Bronchial smooth muscle cell (primary cell): ENCODE results near the gene MZF1. TPM values are rescaled to one million over a fixed set of nuclear protein-coding genes. Genes with fewer than 3 reads are reported as not detected.

ENCODE experiments used
- total RNA-seq: library from RNA; depleted of rRNA; stranded (reverse); fragments of >200 nt; gene quantifications from 2 replicates; pipeline ENCODE4 v1.2.1, GENCODE V29; 2014

MZF1 gene
- 12.8 and 19.1 TPM in 2 replicates for total RNA-seq

GRCh38 chr19:58572818-58573657, at the start of gene MZF1:
TSS of gene MZF1 (minus strand) at chr19:58573335. CDS start at chr19:58571389, 1,946 bp downstream.

DNA sequence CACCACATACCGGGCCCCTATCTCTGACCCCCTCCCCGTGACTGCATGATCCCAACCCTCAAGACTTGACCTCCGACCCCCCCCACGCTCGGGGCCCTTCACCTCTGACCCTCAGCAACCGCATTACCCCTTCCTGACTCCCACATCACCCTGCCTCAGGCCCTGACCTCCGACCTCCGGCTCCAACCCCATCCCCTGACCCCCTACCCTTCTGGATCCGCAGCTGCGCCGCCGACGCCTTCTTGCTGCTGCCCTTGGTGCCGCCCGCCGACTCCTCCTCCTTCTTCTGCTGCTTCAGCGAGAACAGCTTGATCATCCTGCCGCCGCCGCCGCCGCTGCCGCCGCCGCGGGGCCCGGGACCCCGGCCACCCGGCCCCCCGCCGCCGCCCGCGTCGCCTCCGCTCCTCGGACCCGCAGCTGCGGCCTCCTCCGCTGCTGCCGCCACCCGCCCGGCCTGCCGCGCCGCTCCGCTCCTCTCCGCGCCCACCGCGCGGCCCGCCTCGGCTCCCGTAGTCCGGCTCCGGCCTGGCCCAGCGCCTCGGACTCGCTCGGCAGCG, 15.0 kb downstream of the MZF1 start, which contains the start of gene UBE2M:
UBE2M (minus strand) TSS at position 546 of the 557 bp plus-strand sequence; CDS start at position 316, 230 bp downstream.

DNA sequence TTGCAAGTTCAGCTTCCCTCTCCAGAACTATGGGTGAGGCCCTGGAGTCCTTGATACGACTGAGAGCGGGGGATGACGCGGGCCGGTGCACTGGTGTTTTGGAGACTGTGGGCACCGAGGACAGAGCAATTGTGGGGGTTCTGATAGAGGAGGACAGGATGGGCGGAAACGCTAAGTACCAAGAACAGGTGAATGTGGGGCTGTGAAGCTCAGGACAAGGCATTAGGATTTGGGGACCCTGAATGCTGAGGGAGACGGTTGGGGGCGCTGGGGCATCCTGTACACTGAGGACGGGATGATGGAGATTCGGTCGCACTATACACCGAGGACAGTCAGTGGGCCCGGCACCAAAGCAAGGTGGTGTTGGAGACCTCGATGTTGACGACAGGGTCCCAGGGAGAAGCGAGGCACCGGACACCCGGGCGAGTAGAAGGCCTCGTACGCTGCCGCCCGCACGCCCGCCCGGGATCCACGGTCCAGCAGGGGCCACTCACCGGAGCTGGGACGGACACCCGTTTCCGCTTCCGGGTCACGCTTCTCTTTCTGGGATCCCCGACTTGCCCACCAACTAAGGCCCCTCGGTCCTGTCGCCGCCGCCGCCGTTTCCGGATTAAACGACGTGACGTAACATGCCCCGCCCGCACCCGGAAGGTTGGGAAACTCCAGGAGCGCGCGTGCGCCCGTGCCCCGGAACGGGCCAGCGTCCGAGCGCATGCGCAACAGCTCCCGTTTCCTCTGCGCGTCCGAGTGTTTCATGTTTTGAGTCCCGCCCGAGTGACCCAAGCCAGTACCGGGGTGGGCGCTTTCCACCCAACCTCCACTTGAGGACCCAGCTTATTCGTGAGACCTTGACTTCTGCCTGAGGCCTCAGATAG, 18.4 kb downstream of the MZF1 start, which contains the start of gene CHMP2A:
CHMP2A (minus strand) TSS at position 612 of the 875 bp plus-strand sequence. CDS start 893 bp downstream, outside the sequence.

DNA sequence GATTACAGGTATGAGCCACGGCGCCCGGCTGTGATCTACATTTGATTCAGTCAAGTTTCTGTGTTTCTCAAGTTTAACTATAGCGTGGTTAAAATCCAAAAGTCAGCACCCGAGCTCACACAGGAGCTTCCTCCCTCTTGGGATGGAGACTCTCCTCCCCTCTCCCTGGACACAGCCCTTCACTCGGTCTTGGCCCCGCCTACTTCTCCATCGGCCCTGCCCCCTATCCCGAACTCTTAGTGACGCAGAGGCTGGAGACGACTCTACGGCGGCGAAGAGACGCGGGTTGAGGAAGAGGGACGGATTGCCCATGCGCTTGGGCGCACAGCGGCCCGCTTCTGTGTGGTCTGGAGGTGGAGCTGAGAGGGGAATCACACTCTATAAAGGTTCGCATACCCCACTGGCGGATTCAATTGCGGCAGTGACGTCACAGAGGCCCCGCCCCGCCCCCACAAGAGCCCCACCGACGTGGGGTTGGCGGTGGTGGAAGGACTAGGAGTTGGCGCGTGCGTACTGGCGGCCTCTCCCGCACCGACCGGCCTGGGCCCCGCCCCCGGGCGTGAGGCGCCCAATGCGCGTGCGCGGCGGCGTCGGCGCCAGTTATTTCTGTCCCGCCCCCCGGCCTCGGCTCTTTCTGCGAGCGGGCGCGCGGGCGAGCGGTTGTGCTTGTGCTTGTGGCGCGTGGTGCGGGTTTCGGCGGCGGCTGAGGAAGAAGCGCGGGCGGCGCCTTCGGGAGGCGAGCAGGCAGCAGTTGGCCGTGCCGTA, 29.1 kb downstream of the MZF1 start, which contains the start of gene TRIM28:
TRIM28 (plus strand) TSS at position 239 of the 765 bp plus-strand sequence. CDS start 694 bp downstream, outside the sequence.

GRCh38 chr19:58519355-58520256, 53.5 kb downstream of the MZF1 start, which contains the start of gene ZBTB45:
TSS of gene ZBTB45 (minus strand) at chr19:58519810. CDS start at chr19:58517673, 2,137 bp downstream.

Other genes with a start within 250 kb of the MZF1 start
- gene ZSCAN22, start 246.3 kb downstream of the MZF1 start, total RNA-seq: 1.4 and 2.9 TPM in 2 replicates
- gene A1BG, start 219.8 kb downstream of the MZF1 start, total RNA-seq: 13.9 and 19.7 TPM in 2 replicates
- gene ZNF497, start 210.6 kb downstream of the MZF1 start, total RNA-seq: 0.79 and 1.7 TPM in 2 replicates
- 1.2 and 2.0 TPM in 2 replicates for gene ZNF837, start 192.3 kb downstream of the MZF1 start, total RNA-seq
- 2,454 and 4,367 TPM in 2 replicates for gene RPS5, start 186.1 kb downstream of the MZF1 start, total RNA-seq
- 0.16 and 0.17 TPM in 2 replicates for gene RNF225, start 177.7 kb downstream of the MZF1 start, total RNA-seq
- 12.6 and 12.7 TPM in 2 replicates for gene ZNF584, start 164.7 kb downstream of the MZF1 start, total RNA-seq
- 9.1 and 10.4 TPM in 2 replicates for gene ZNF132, start 133.2 kb downstream of the MZF1 start, total RNA-seq
- gene ZNF324B, start 121.7 kb downstream of the MZF1 start, total RNA-seq: 8.0 and 11.3 TPM in 2 replicates
- 9.9 and 15.6 TPM in 2 replicates for gene ZNF324, start 106.3 kb downstream of the MZF1 start, total RNA-seq
- gene ZNF446, start 97.0 kb downstream of the MZF1 start, total RNA-seq: 6.0 and 8.5 TPM in 2 replicates
- 10.1 and 14.0 TPM in 2 replicates for gene SLC27A5, start 61.3 kb downstream of the MZF1 start, total RNA-seq
- gene ZBTB45, start 53.5 kb downstream of the MZF1 start, total RNA-seq: 5.8 and 7.2 TPM in 2 replicates
- gene TRIM28, start 29.3 kb downstream of the MZF1 start, total RNA-seq: 355 and 415 TPM in 2 replicates
- 177 and 204 TPM in 2 replicates for gene CHMP2A, start 18.2 kb downstream of the MZF1 start, total RNA-seq
- 69.5 and 80.7 TPM in 2 replicates for gene UBE2M, start 14.7 kb downstream of the MZF1 start, total RNA-seq